Liver (tissue), 9 donors: ENCODE measurements around the gene HPGD. TPM values are rescaled to one million over a fixed set of nuclear protein-coding genes. Genes with fewer than 3 reads are reported as not detected.

Experiments used
- DNase-seq: peaks from one replicate; pipeline ENCODE4 v3.0.0-alpha.2; 2017; ENCODE audit warnings: low spot score
- H3K27ac ChIP-seq, 2 donors: one replicate each; pipeline ENCODE4 v1.7.0; 2013; ENCODE audit warnings: inconsistent platforms in 2 of 2, low read length in 2 of 2, control low read depth in 1 of 2, low read depth in 1 of 2, mild to moderate bottlenecking in 1 of 2
- H3K27me3 ChIP-seq, 4 donors: one replicate each; pipeline versions ENCODE4 v1.6.1 to v1.7.0; 2013; ENCODE audit warnings: low read length in 3 of 4, inconsistent platforms in 1 of 4, mild to moderate bottlenecking in 1 of 4, moderate library complexity in 1 of 4; ENCODE audit not compliant: control insufficient read depth in 4 of 4, insufficient read depth in 4 of 4
- H3K36me3 ChIP-seq, 4 donors: one replicate each; pipeline versions ENCODE4 v1.6.1 to v1.7.0; 2013; ENCODE audit warnings: low read length in 3 of 4, mild to moderate bottlenecking in 3 of 4, low read depth in 1 of 4, moderate library complexity in 1 of 4; ENCODE audit not compliant: control insufficient read depth in 4 of 4, insufficient read depth in 3 of 4
- H3K4me1 ChIP-seq, 4 donors: one replicate each; pipeline versions ENCODE4 v1.6.1 to v1.7.0; 2013; ENCODE audit warnings: low read length in 3 of 4, mild to moderate bottlenecking in 3 of 4, moderate library complexity in 1 of 4; ENCODE audit not compliant: control insufficient read depth in 4 of 4, insufficient read depth in 4 of 4
- H3K4me3 ChIP-seq, 3 donors: one replicate each; pipeline versions ENCODE4 v1.6.1 to v1.7.0; 2013; ENCODE audit warnings: low read length in 3 of 3, control low read depth in 1 of 3, low read depth in 1 of 3, mild to moderate bottlenecking in 1 of 3
- H3K9ac ChIP-seq, 2 donors: one replicate each; pipeline ENCODE4 v1.7.0; 2013; ENCODE audit warnings: low read length in 2 of 2, mild to moderate bottlenecking in 2 of 2, moderate library complexity in 2 of 2, control low read depth in 1 of 2, low read depth in 1 of 2
- H3K9me3 ChIP-seq, 4 donors: one replicate each; pipeline versions ENCODE4 v1.6.1 to v1.7.0; 2013; ENCODE audit warnings: low read length in 3 of 4; ENCODE audit not compliant: control insufficient read depth in 4 of 4
- CTCF ChIP-seq: fragments of 150-350 bp; IDR thresholded peaks from 2 replicates; pipeline ENCODE4 v1.5.1; 2017; ENCODE audit warnings: improper control_type of control experiment, low read depth, low read length; ENCODE audit not compliant: missing input control
- EGR1 ChIP-seq, 2 donors: IDR thresholded peaks; 2 replicates each; pipeline ENCODE4 v1.6.1; 2016 to 2018; ENCODE audit warnings: antibody characterized with exemption in 2 of 2, low read depth in 2 of 2
- FOXA1 ChIP-seq: IDR thresholded peaks from 2 replicates; pipeline ENCODE4 v1.6.1; 2016; ENCODE audit warnings: antibody characterized with exemption
- FOXA2 ChIP-seq: IDR thresholded peaks from 2 replicates; pipeline ENCODE4 v1.6.1; 2016; ENCODE audit warnings: antibody characterized with exemption
- GABPA ChIP-seq, 2 donors: IDR thresholded peaks in 1 of 2; conservative IDR thresholded peaks in 1 of 2; 2 replicates each; pipeline ENCODE4 v1.6.1; 2016; ENCODE audit warnings: antibody characterized with exemption in 2 of 2, mild to moderate bottlenecking in 1 of 2, moderate library complexity in 1 of 2
- HNF4A ChIP-seq, 2 donors: conservative IDR thresholded peaks; 2 replicates each; pipeline ENCODE4 v1.6.1; 2016; ENCODE audit warnings: antibody characterized with exemption in 2 of 2, mild to moderate bottlenecking in 2 of 2
- HNF4G ChIP-seq: IDR thresholded peaks from 2 replicates; pipeline ENCODE4 v1.6.1; 2016; ENCODE audit warnings: antibody characterized with exemption
- JUND ChIP-seq, 2 donors: IDR thresholded peaks; 2 replicates each; pipeline ENCODE4 v1.6.1; 2016; ENCODE audit warnings: antibody characterized with exemption in 2 of 2
- NR2F2 ChIP-seq: IDR thresholded peaks from 2 replicates; pipeline ENCODE4 v1.6.1; 2016; ENCODE audit warnings: antibody characterized with exemption
- RAD21 ChIP-seq, 2 donors: IDR thresholded peaks; 2 replicates each; pipeline ENCODE4 v1.6.1; 2016; ENCODE audit warnings: antibody characterized with exemption in 2 of 2, mild to moderate bottlenecking in 2 of 2
- REST ChIP-seq: IDR thresholded peaks from 2 replicates; pipeline ENCODE4 v1.6.1; 2016; ENCODE audit warnings: antibody characterized with exemption, mild to moderate bottlenecking
- RXRA ChIP-seq, 2 donors: IDR thresholded peaks; 2 replicates each; pipeline ENCODE4 v1.6.1; 2017 to 2018; ENCODE audit warnings: antibody characterized with exemption in 2 of 2, mild to moderate bottlenecking in 1 of 2
- SP1 ChIP-seq: IDR thresholded peaks from 2 replicates; pipeline ENCODE4 v1.6.1; 2018; ENCODE audit warnings: antibody characterized with exemption, mild to moderate bottlenecking
- TAF1 ChIP-seq: conservative IDR thresholded peaks from 2 replicates; pipeline ENCODE4 v1.6.1; 2016; ENCODE audit warnings: antibody characterized with exemption, mild to moderate bottlenecking
- YY1 ChIP-seq: IDR thresholded peaks from 2 replicates; pipeline ENCODE4 v1.6.1; 2016; ENCODE audit warnings: antibody characterized with exemption, mild to moderate bottlenecking
- ZBTB33 ChIP-seq: IDR thresholded peaks from 2 replicates; pipeline ENCODE4 v1.6.1; 2016; ENCODE audit warnings: antibody characterized with exemption
- WGBS: extraction: QIAGEN DNeasy Blood & Tissue Kit; methylation state at CpG from one replicate; pipeline ENCODE4 v1.1.7; 2013; 5-methylcytosine and 5-hydroxymethylcytosine counted together
- polyA plus RNA-seq, 2 donors: library from polyadenylated mRNA; stranded (reverse) in 1 of 2; unstranded in 1 of 2; fragments of 200-250 nt in 1 of 2; fragments of >200 nt in 1 of 2; fragmentation: Nextera tagmentation in 1 of 2; extraction: Ambion mirVana in 1 of 2; gene quantifications; one replicate each; pipeline versions ENCODE4 v1.2.1 to v1.2.3, GENCODE V29; 2013 to 2015
- total RNA-seq, 2 donors: library from RNA; depleted of rRNA; stranded (reverse); fragments of >200 nt; gene quantifications; one replicate each; pipeline ENCODE4 v1.2.3, GENCODE V29; 2014
- TF ChIP-seq, protein P1 (sequence below): IDR thresholded peaks from 2 replicates; pipeline ENCODE4 v1.6.1; 2016; ENCODE audit warnings: antibody characterized with exemption
- TF ChIP-seq, protein P2 (sequence below): IDR thresholded peaks from 2 replicates; pipeline ENCODE4 v1.6.1; 2016; ENCODE audit warnings: antibody characterized with exemption
- donor health status: healthy.
- donor health status: healthy.
- donor health status: healthy.
- donor health status: healthy.
- donor health status: healthy.

Gene HPGD
- total and polyA plus RNA-seq, 4 donors = 7.9 to 113 (median 57.1) TPM

DNA sequence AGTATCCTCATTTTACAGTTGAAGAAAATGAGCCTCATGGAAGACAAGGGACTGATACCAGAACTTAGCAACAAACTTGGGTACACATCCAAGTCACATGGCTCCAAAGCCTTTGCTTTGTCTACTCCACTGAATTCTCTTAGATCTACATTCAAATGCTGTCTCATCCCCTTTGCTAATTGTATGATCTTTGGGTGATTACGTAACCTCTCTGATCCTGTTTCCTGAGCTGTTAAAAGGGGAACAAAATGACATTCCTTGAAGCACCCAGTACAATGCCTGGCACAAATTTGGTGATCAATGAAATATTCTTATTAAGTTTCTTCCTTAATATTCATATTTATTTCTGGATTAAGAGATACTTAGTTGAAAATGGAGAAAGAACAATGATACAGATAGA, 5.9 kb upstream of the HPGD start:
- DNase-seq = no peak
- peaks cover 0 to 21% (median 13%) of the 10 kb centered on the region in 4 donors for H3K4me1 ChIP-seq
- H3K27ac ChIP-seq = no peak overlapping the region
- no peaks in the 10 kb centered on the region for H3K36me3 ChIP-seq
- H3K27me3 ChIP-seq = no peaks in the 10 kb centered on the region
- WGBS = 86% methylated on average over 1 of the region's 1 CpG
- no peak overlapping the region for H3K9ac ChIP-seq
- no peak for TF ChIP-seq HNF4A (conservative IDR thresholded peaks at IDR 0.05)
- no peak for TF ChIP-seq YY1
- TF ChIP-seq, protein P1, sequence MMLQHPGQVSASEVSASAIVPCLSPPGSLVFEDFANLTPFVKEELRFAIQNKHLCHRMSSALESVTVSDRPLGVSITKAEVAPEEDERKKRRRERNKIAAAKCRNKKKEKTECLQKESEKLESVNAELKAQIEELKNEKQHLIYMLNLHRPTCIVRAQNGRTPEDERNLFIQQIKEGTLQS = no peak
- TF ChIP-seq CTCF = no peak
- no peak for TF ChIP-seq RXRA (IDR thresholded peaks at IDR 0.05)
- no peak for TF ChIP-seq HNF4G
- TF ChIP-seq FOXA1 = no peak
- TF ChIP-seq NR2F2 = no peak
- no peak for TF ChIP-seq ZBTB33
- no peak for TF ChIP-seq JUND (IDR thresholded peaks at IDR 0.05)
- no peak for TF ChIP-seq TAF1
- no peak overlapping the region for H3K4me3 ChIP-seq
- no peaks in the 10 kb centered on the region for H3K9me3 ChIP-seq

- WGBS = 92% methylated on average over 7 of the region's 7 CpGs
- DNase-seq = no peak
- H3K4me3 ChIP-seq = no peak overlapping the region
- no peaks in the 10 kb centered on the region for H3K27me3 ChIP-seq
- peaks cover 0 to 6% (median 4%) of the 10 kb centered on the region in 4 donors for H3K4me1 ChIP-seq
- TF ChIP-seq SP1 (no peak), FOXA1 (no peak), REST (no peak), RAD21 (IDR thresholded peaks at IDR 0.05) (no peak), HNF4A (conservative IDR thresholded peaks at IDR 0.05) (no peak), TAF1 (no peak), CTCF (no peak), FOXA2 (no peak), HNF4G (no peak), JUND (IDR thresholded peaks at IDR 0.05) (no peak), YY1 (no peak), ZBTB33 (no peak), NR2F2 (no peak), EGR1 (IDR thresholded peaks at IDR 0.05; ENCODE audit: low read depth in 2 of 2) (no peak), RXRA (IDR thresholded peaks at IDR 0.05) (no peak), GABPA (IDR thresholded peaks at IDR 0.05 in 1 of 2, conservative IDR thresholded peaks at IDR 0.05 in 1 of 2) (no peak)
- TF ChIP-seq, protein P1 = no peak
- TF ChIP-seq, protein P2, sequence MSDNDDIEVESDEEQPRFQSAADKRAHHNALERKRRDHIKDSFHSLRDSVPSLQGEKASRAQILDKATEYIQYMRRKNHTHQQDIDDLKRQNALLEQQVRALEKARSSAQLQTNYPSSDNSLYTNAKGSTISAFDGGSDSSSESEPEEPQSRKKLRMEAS = no peak
- H3K27ac ChIP-seq = no peak overlapping the region
- no peak overlapping the region for H3K9ac ChIP-seq
- H3K9me3 ChIP-seq = no peaks in the 10 kb centered on the region
- H3K36me3 ChIP-seq = no peaks in the 10 kb centered on the region
Measured at GRCh38 chr4:174526731-174527130, 4.4 kb upstream of the HPGD start.
